Measurements from ENCODE around the gene PTGDS. TPM values are rescaled to one million over a fixed set of nuclear protein-coding genes. Genes with fewer than 3 reads are reported as not detected.

The PTGDS gene
- total RNA-seq, 3 donors from 2014 or later (not counting 1 experiment from before 2014, with no cell fraction given) = 157 to 361 (median 296) TPM

GRCh38 chr9:136983656-136984314 lies 6.5 kb downstream of the PTGDS start:
- ATAC-seq = no peak
- Mint-ChIP-seq H3K4me1 (peaks cover 0 to 7% of the 10 kb centered on the region in 2 donors), H3K27me3 (ENCODE audit: low read depth in 2 of 2) (peaks cover 0 to 11% of the 10 kb centered on the region in 2 donors), H3K9me3 (no peaks in the 10 kb centered on the region), H3K4me3 (no peak overlapping the region), H3K36me3 (no peaks in the 10 kb centered on the region), H3K27ac (peak overlapping the region in 1 of 2 donors; percentile 2)
- H3K36me3 ChIP-seq (ENCODE audit: control insufficient read depth, insufficient read depth, low read length) = no peaks in the 10 kb centered on the region
- peaks cover 10% of the 10 kb centered on the region for H3K4me1 ChIP-seq (ENCODE audit: control insufficient read depth, insufficient read depth, low read length)
- intact Hi-C loops (cut with micrococcal nuclease) = no loop called here
- peaks cover 11% of the 10 kb centered on the region for H3K27me3 ChIP-seq (ENCODE audit: control insufficient read depth, insufficient read depth, low read length)
- 82% methylated on average over 10 of the region's 11 CpGs for WGBS (ENCODE audit: insufficient coverage)
- no peak overlapping the region for H3K27ac ChIP-seq (ENCODE audit: low read length)
- no peaks in the 10 kb centered on the region for H3K9me3 ChIP-seq (ENCODE audit: control insufficient read depth, insufficient read depth, low read length)
- no peak for DNase-seq
- no peak for TF ChIP-seq CTCF (IDR thresholded peaks at IDR 0.05)
- no peak overlapping the region for H3K4me3 ChIP-seq (ENCODE audit: low read length)

- ATAC-seq (peak in 1 of 3 donors; percentile 15), DNase-seq (no peak)
- TF ChIP-seq CTCF (IDR thresholded peaks at IDR 0.05) = no peak
- peaks cover 8% of the 10 kb centered on the region for H3K4me1 ChIP-seq (ENCODE audit: control insufficient read depth, insufficient read depth, low read length)
- no peaks in the 10 kb centered on the region for H3K36me3 ChIP-seq (ENCODE audit: control insufficient read depth, insufficient read depth, low read length)
- H3K4me3 Mint-ChIP-seq = no peak overlapping the region
- peaks cover 11% of the 10 kb centered on the region for H3K27me3 ChIP-seq (ENCODE audit: control insufficient read depth, insufficient read depth, low read length)
- WGBS (ENCODE audit: insufficient coverage) = 51% methylated on average over 29 of the region's 29 CpGs
- peaks cover 0 to 8% of the 10 kb centered on the region in 2 donors for H3K4me1 Mint-ChIP-seq
- H3K9me3 Mint-ChIP-seq = no peaks in the 10 kb centered on the region
- H3K27ac ChIP-seq (ENCODE audit: low read length) = no peak overlapping the region
- H3K9me3 ChIP-seq (ENCODE audit: control insufficient read depth, insufficient read depth, low read length) = no peaks in the 10 kb centered on the region
- H3K27ac Mint-ChIP-seq = no peak overlapping the region
- intact Hi-C loops (cut with micrococcal nuclease) = no loop called here
- no peak overlapping the region for H3K4me3 ChIP-seq (ENCODE audit: low read length)
- H3K27me3 Mint-ChIP-seq (ENCODE audit: low read depth in 2 of 2) = peaks cover 0 to 11% of the 10 kb centered on the region in 2 donors
- no peaks in the 10 kb centered on the region for H3K36me3 Mint-ChIP-seq
Observed at GRCh38 chr9:136984464-136985026, 7.2 kb downstream of the PTGDS start.

- H3K4me3 ChIP-seq (ENCODE audit: low read length) = no peak overlapping the region
- peaks cover 0 to 11% of the 10 kb centered on the region in 2 donors for H3K27me3 Mint-ChIP-seq (ENCODE audit: low read depth in 2 of 2)
- H3K4me1 Mint-ChIP-seq = peaks cover 0 to 13% of the 10 kb centered on the region in 2 donors
- no peaks in the 10 kb centered on the region for H3K9me3 Mint-ChIP-seq
- H3K27me3 ChIP-seq (ENCODE audit: control insufficient read depth, insufficient read depth, low read length) = peaks cover 11% of the 10 kb centered on the region
- H3K4me3 Mint-ChIP-seq = no peak overlapping the region
- H3K36me3 ChIP-seq (ENCODE audit: control insufficient read depth, insufficient read depth, low read length) = no peaks in the 10 kb centered on the region
- intact Hi-C loops (cut with micrococcal nuclease) = no loop called here
- no peaks in the 10 kb centered on the region for H3K9me3 ChIP-seq (ENCODE audit: control insufficient read depth, insufficient read depth, low read length)
- H3K36me3 Mint-ChIP-seq = no peaks in the 10 kb centered on the region
- no peak for TF ChIP-seq CTCF (IDR thresholded peaks at IDR 0.05)
- H3K4me1 ChIP-seq (ENCODE audit: control insufficient read depth, insufficient read depth, low read length) = peaks cover 8% of the 10 kb centered on the region
- H3K27ac ChIP-seq (ENCODE audit: low read length) = no peak overlapping the region
- ATAC-seq = peak in 2 of 3 donors; percentile 56 to 62
- no peak overlapping the region for H3K27ac Mint-ChIP-seq
- WGBS (ENCODE audit: insufficient coverage) = 7% methylated on average over 48 of the region's 48 CpGs
- DNase-seq = peak in 1 of 2 donors; percentile 47
Observed at GRCh38 chr9:136985027-136985602, 7.8 kb downstream of the PTGDS start.

Measured in natural killer cell (primary cell).